ENCODE data around the gene NAGS. TPM values are rescaled to one million over a fixed set of nuclear protein-coding genes. Genes with fewer than 3 reads are reported as not detected.

The NAGS gene
- total RNA-seq, 1 donor from 2014 or later, result 0.11 TPM

GRCh38 chr17:44037471-44037870 lies 33.0 kb downstream of the NAGS start:
- no peaks in the 10 kb centered on the region for H3K9me3 ChIP-seq (replicated peaks)
- no peak for TF ChIP-seq CTCF (IDR thresholded peaks at IDR 0.05; ENCODE audit: borderline replicate concordance)
- H3K4me1 ChIP-seq, result peaks cover 57% of the 10 kb centered on the region
- H3K36me3 ChIP-seq, result peaks cover 48% of the 10 kb centered on the region
- H3K27me3 ChIP-seq (ENCODE audit: low read depth), result no peaks in the 10 kb centered on the region
- intact Hi-C loops (cut with micrococcal nuclease), result no loop called here
- H3K4me3 ChIP-seq, result no peak overlapping the region
- H3K27ac ChIP-seq (replicated peaks), result no peak overlapping the region
- no peak for DNase-seq

- DNase-seq, result no peak
These were observed 34.2 kb downstream of the NAGS start for GRCh38 chr17:44038604-44039011.

GRCh38 chr17:44039829-44040635 lies 35.6 kb downstream of the NAGS start:
- DNase-seq, result no peak
- TF ChIP-seq CTCF (IDR thresholded peaks at IDR 0.05; ENCODE audit: borderline replicate concordance), result no peak
- H3K27me3 ChIP-seq (ENCODE audit: low read depth), result no peaks in the 10 kb centered on the region
- H3K27ac ChIP-seq (replicated peaks), result peak overlapping the region; percentile 44
- H3K9me3 ChIP-seq (replicated peaks), result no peaks in the 10 kb centered on the region
- no peak overlapping the region for H3K4me3 ChIP-seq
- peaks cover 68% of the 10 kb centered on the region for H3K4me1 ChIP-seq
- H3K36me3 ChIP-seq, result peaks cover 30% of the 10 kb centered on the region
- intact Hi-C loops (cut with micrococcal nuclease), result no loop called here

More at GRCh38 chr17:44038604-44039011, 34.2 kb downstream of the NAGS start:
- peaks cover 64% of the 10 kb centered on the region for H3K4me1 ChIP-seq
- H3K27me3 ChIP-seq (ENCODE audit: low read depth), result no peaks in the 10 kb centered on the region
- intact Hi-C loops (cut with micrococcal nuclease), result no loop called here
- TF ChIP-seq CTCF (IDR thresholded peaks at IDR 0.05; ENCODE audit: borderline replicate concordance), result no peak
- peaks cover 38% of the 10 kb centered on the region for H3K36me3 ChIP-seq
- no peak overlapping the region for H3K4me3 ChIP-seq
- no peaks in the 10 kb centered on the region for H3K9me3 ChIP-seq (replicated peaks)
- H3K27ac ChIP-seq (replicated peaks), result no peak overlapping the region

GRCh38 chr17:44043272-44043696 lies 38.9 kb downstream of the NAGS start:
- no peak for DNase-seq
- intact Hi-C loops (cut with micrococcal nuclease), result no loop called here

GRCh38 chr17:44044071-44044470 lies 39.6 kb downstream of the NAGS start:
- Histone ChIP-seq H3K27ac (replicated peaks) (peak overlapping the region; percentile 44), H3K4me1 (peaks cover 47% of the 10 kb centered on the region), H3K36me3 (peaks cover 10% of the 10 kb centered on the region), H3K27me3 (ENCODE audit: low read depth) (no peaks in the 10 kb centered on the region), H3K9me3 (replicated peaks) (no peaks in the 10 kb centered on the region), H3K4me3 (no peak overlapping the region)
- intact Hi-C loops (cut with micrococcal nuclease), result no loop called here
- TF ChIP-seq CTCF (IDR thresholded peaks at IDR 0.05; ENCODE audit: borderline replicate concordance), result no peak
- no peak for DNase-seq

More at GRCh38 chr17:44043272-44043696, 38.9 kb downstream of the NAGS start:
- Histone ChIP-seq H3K4me3 (no peak overlapping the region), H3K4me1 (peaks cover 55% of the 10 kb centered on the region), H3K9me3 (replicated peaks) (no peaks in the 10 kb centered on the region), H3K27ac (replicated peaks) (peak overlapping the region; percentile 45), H3K36me3 (peaks cover 11% of the 10 kb centered on the region), H3K27me3 (ENCODE audit: low read depth) (no peaks in the 10 kb centered on the region)
- TF ChIP-seq CTCF (IDR thresholded peaks at IDR 0.05; ENCODE audit: borderline replicate concordance), result no peak

All from left ventricle myocardium inferior (tissue), 1 donor.